CD14-positive monocyte (primary cell): ENCODE measurements around the gene ANGPTL8. TPM values are rescaled to one million over a fixed set of nuclear protein-coding genes. Genes with fewer than 3 reads are reported as not detected.

Experiments
- DNase-seq, 3 donors: peaks; one replicate each; pipeline ENCODE4 v3.0.0-alpha.2; 2011 to 2022
- H2AFZ ChIP-seq: 2 replicates; pipeline ENCODE4 v1.6.0; 2012; ENCODE audit warnings: mild to moderate bottlenecking, low read depth, low read length, inconsistent platforms; ENCODE audit not compliant: insufficient read depth, poor library complexity, severe bottlenecking
- H3K27ac ChIP-seq, 2 donors: 1 replicate in 1 of 2; 2 replicates in 1 of 2; pipeline ENCODE4 v1.5.1; 2012 to 2013; ENCODE audit warnings: low read length in 2 of 2, control low read depth in 1 of 2, inconsistent platforms in 1 of 2, low read depth in 1 of 2, mild to moderate bottlenecking in 1 of 2
- H3K27me3 ChIP-seq, 2 donors: one replicate each; pipeline versions ENCODE4 v1.6.0 to v1.6.1; 2011 to 2013; ENCODE audit warnings: low read length in 2 of 2; ENCODE audit not compliant: control insufficient read depth in 2 of 2, insufficient read depth in 2 of 2
- H3K36me3 ChIP-seq, 2 donors: replicated peaks in 1 of 2; 1 replicate in 1 of 2; 2 replicates in 1 of 2; pipeline versions ENCODE4 v1.5.1 to v1.6.1; 2012 to 2013; ENCODE audit warnings: low read length in 2 of 2, control low read depth in 1 of 2, inconsistent platforms in 1 of 2, mild to moderate bottlenecking in 1 of 2; ENCODE audit not compliant: insufficient read depth in 2 of 2, control insufficient read depth in 1 of 2
- H3K4me1 ChIP-seq, 2 donors: 1 replicate in 1 of 2; 2 replicates in 1 of 2; pipeline versions ENCODE4 v1.5.1 to v1.6.1; 2012 to 2013; ENCODE audit warnings: low read length in 2 of 2, control low read depth in 1 of 2, inconsistent platforms in 1 of 2, mild to moderate bottlenecking in 1 of 2, moderate library complexity in 1 of 2; ENCODE audit not compliant: insufficient read depth in 2 of 2, control insufficient read depth in 1 of 2
- H3K4me2 ChIP-seq: replicated peaks from 2 replicates; pipeline ENCODE3; 2012; ENCODE audit warnings: low read length, moderate library complexity, mild to moderate bottlenecking; ENCODE audit not compliant: poor library complexity, severe bottlenecking; ENCODE audit errors: extremely low read depth
- H3K4me3 ChIP-seq, 3 experiments: fragments of 200-600 bp in 1 of 3; sonication (generic) in 1 of 3; replicated peaks in 1 of 3; 1 replicate in 2 of 3; 2 replicates in 1 of 3; pipeline ENCODE4 v1.5.1; 2011 to 2013; ENCODE audit warnings: low read length in 3 of 3, mild to moderate bottlenecking in 3 of 3, control low read depth in 2 of 3, low read depth in 2 of 3, inconsistent platforms in 1 of 3, moderate library complexity in 1 of 3
- H3K79me2 ChIP-seq: 2 replicates; pipeline ENCODE4 v1.6.0; 2012; ENCODE audit warnings: mild to moderate bottlenecking, control low read depth, inconsistent platforms, low read length, moderate library complexity; ENCODE audit not compliant: insufficient read depth
- H3K9ac ChIP-seq: 2 replicates; pipeline ENCODE4 v1.6.0; 2017; ENCODE audit warnings: low read length, mild to moderate bottlenecking; ENCODE audit not compliant: insufficient read depth, poor library complexity, severe bottlenecking
- H3K9me3 ChIP-seq, 2 donors: replicated peaks in 1 of 2; 1 replicate in 1 of 2; 2 replicates in 1 of 2; pipeline versions ENCODE4 v1.5.1 to v1.6.1; 2012 to 2013; ENCODE audit warnings: low read length in 2 of 2, control low read depth in 1 of 2; ENCODE audit not compliant: control insufficient read depth in 1 of 2, insufficient read depth in 1 of 2
- H4K20me1 ChIP-seq: 2 replicates; pipeline ENCODE4 v1.6.0; 2012; ENCODE audit warnings: mild to moderate bottlenecking, low read length, control low read depth, moderate library complexity; ENCODE audit not compliant: insufficient read depth
- H3K27ac Mint-ChIP-seq, 7 donors: one replicate each; pipeline ENCODE4 v1.8.0; 2020; ENCODE audit warnings: mild to moderate bottlenecking in 7 of 7, mixed read lengths in 7 of 7, moderate library complexity in 6 of 7, inconsistent platforms in 2 of 7
- H3K27me3 Mint-ChIP-seq, 3 donors: one replicate each; pipeline ENCODE4 v1.8.0; 2021 to 2022; ENCODE audit warnings: low read depth in 3 of 3, mild to moderate bottlenecking in 3 of 3, mixed read lengths in 3 of 3, moderate library complexity in 3 of 3, inconsistent platforms in 1 of 3
- H3K36me3 Mint-ChIP-seq, 2 donors: one replicate each; pipeline ENCODE4 v1.8.0; 2020; ENCODE audit warnings: mixed read lengths in 2 of 2, inconsistent platforms in 1 of 2, mild to moderate bottlenecking in 1 of 2
- H3K4me1 Mint-ChIP-seq: one replicate; pipeline ENCODE4 v1.8.0; 2020; ENCODE audit warnings: mild to moderate bottlenecking, mixed read lengths
- H3K4me3 Mint-ChIP-seq, 2 donors: one replicate each; pipeline ENCODE4 v1.8.0; 2020; ENCODE audit warnings: mild to moderate bottlenecking in 2 of 2, mixed read lengths in 2 of 2, moderate library complexity in 1 of 2
- H3K9me3 Mint-ChIP-seq, 7 donors: one replicate each; pipeline ENCODE4 v1.8.0; 2020 to 2022; ENCODE audit warnings: mixed read lengths in 7 of 7, mild to moderate bottlenecking in 6 of 7, moderate library complexity in 6 of 7, inconsistent platforms in 2 of 7
- WGBS: methylation state at CpG from one replicate; pipeline ENCODE4 v1.1.5; 2013; ENCODE audit warnings: missing lambda C conversion rate; ENCODE audit not compliant: insufficient coverage; 5-methylcytosine and 5-hydroxymethylcytosine counted together
- intact Hi-C, 2 donors: fragments of 100-400 bp; cut with micrococcal nuclease; formaldehyde crosslinking; loops; one replicate each; pipeline versions ENCODE4 v1.15.0 to v1.15.1; 2023
- polyA plus RNA-seq, 3 donors: library from polyadenylated mRNA; depleted of rRNA in 1 of 3; unstranded in 2 of 3; stranded (reverse) in 1 of 3; fragments of 300-500 nt in 2 of 3; fragments of >200 nt in 1 of 3; fragmentation: Illumina TruSeq in 2 of 3; gene quantifications; 1 replicate in 2 of 3; 2 replicates in 1 of 3; pipeline ENCODE4 v1.2.3, GENCODE V29; 2012 to 2021
- TF ChIP-seq, protein P1 (sequence below): fragments of 200-600 bp; IDR thresholded peaks from one replicate; pipeline ENCODE4 v1.8.0; 2022; ENCODE audit warnings: antibody characterized with exemption, mild to moderate bottlenecking

The ANGPTL8 gene
- polyA plus RNA-seq, 3 donors, result not detected

DNA sequence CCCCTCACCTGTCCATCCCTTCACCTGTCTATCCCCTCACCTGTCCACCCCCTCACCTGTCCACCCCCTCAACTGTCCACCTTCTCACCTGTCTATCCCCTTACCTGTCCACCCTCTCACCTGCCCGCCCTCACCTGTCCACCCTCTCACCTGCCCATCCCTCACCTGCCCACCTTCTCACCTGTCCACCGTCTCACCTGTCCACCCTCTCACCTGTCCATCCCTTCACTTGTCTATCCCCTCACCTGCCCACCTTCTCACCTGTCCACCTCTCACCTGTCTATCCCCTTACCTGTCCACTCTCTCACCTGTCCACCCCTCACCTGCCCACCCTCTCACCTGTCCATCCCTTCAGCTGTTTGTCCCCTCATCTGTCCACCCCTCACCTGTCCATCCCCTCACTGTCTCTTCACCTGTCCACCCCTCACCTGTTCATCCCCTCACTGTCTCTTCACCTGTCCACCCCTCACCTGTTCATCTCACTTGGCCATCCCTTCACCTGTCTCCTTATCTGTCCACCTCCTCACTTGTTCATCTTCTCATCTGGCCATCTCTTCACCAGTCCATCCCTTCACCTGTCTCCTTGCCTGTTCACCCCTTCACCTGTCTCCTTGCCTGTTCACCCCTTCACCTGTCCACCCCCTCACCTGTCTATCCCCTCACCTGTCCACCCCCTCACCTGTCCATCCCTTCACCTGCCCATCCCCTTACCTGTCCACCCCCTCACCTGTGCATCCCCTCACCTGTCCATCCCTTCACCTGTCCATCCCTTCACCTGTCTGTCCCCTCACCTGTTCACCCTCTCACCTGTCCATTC lies 29.4 kb upstream of the ANGPTL8 start:
- H4K20me1 ChIP-seq, result no peaks in the 10 kb centered on the region
- TF ChIP-seq, protein P1, sequence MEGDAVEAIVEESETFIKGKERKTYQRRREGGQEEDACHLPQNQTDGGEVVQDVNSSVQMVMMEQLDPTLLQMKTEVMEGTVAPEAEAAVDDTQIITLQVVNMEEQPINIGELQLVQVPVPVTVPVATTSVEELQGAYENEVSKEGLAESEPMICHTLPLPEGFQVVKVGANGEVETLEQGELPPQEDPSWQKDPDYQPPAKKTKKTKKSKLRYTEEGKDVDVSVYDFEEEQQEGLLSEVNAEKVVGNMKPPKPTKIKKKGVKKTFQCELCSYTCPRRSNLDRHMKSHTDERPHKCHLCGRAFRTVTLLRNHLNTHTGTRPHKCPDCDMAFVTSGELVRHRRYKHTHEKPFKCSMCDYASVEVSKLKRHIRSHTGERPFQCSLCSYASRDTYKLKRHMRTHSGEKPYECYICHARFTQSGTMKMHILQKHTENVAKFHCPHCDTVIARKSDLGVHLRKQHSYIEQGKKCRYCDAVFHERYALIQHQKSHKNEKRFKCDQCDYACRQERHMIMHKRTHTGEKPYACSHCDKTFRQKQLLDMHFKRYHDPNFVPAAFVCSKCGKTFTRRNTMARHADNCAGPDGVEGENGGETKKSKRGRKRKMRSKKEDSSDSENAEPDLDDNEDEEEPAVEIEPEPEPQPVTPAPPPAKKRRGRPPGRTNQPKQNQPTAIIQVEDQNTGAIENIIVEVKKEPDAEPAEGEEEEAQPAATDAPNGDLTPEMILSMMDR, result no peak
- H3K4me2 ChIP-seq, result no peak overlapping the region
- DNase-seq, result no peak
- peak overlapping the region in 3 of 7 donors; percentile 40 to 68 (median 47) for H3K27ac Mint-ChIP-seq
- no peak overlapping the region for H3K4me3 Mint-ChIP-seq
- H3K27ac ChIP-seq, result no peak overlapping the region
- H3K4me1 ChIP-seq, result no peaks in the 10 kb centered on the region
- intact Hi-C loops, result loop anchor here in 1 of 2 donors (5.0 kb wide), 1 partner anchor 173 kb away; no protein-coding TSS in a partner anchor
- peaks cover under 1% of the 10 kb centered on the region for H3K4me1 Mint-ChIP-seq
- no peaks in the 10 kb centered on the region for H3K36me3 ChIP-seq
- H3K4me3 ChIP-seq, result no peak overlapping the region
- no peak overlapping the region for H2AFZ ChIP-seq
- H3K9me3 ChIP-seq, result peaks cover 0 to 4% of the 10 kb centered on the region in 2 donors
- 81% methylated on average over 2 of the region's 2 CpGs for WGBS
- H3K79me2 ChIP-seq, result no peaks in the 10 kb centered on the region
- no peak overlapping the region for H3K9ac ChIP-seq
- H3K9me3 Mint-ChIP-seq, result peaks cover 0 to 12% (median 3%) of the 10 kb centered on the region in 7 donors
- H3K27me3 ChIP-seq, result no peaks in the 10 kb centered on the region
- H3K27me3 Mint-ChIP-seq, result peaks cover 2 to 28% (median 8%) of the 10 kb centered on the region in 3 donors
- no peaks in the 10 kb centered on the region for H3K36me3 Mint-ChIP-seq

DNA sequence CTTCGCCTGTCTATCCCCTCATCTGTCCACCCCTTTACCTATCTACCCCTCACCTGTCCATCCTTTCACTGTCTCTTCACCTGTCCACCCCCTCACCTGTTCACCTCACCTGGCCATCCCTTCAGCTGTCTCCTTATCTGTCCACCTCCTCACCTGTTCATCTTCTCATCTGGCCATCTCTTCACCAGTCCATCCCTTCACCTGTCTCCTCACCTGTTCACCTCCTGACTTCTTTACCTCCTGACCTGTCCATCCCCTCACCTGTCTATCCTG lies 28.8 kb upstream of the ANGPTL8 start:
- Histone ChIP-seq H3K9ac (no peak overlapping the region), H3K4me2 (no peak overlapping the region), H3K27ac (no peak overlapping the region), H4K20me1 (no peaks in the 10 kb centered on the region), H3K36me3 (no peaks in the 10 kb centered on the region), H3K27me3 (no peaks in the 10 kb centered on the region), H2AFZ (no peak overlapping the region), H3K4me3 (no peak overlapping the region), H3K9me3 (peaks cover 0 to 4% of the 10 kb centered on the region in 2 donors), H3K4me1 (no peaks in the 10 kb centered on the region), H3K79me2 (no peaks in the 10 kb centered on the region)
- peaks cover 2 to 28% (median 8%) of the 10 kb centered on the region in 3 donors for H3K27me3 Mint-ChIP-seq
- peaks cover 0 to 15% (median 3%) of the 10 kb centered on the region in 7 donors for H3K9me3 Mint-ChIP-seq
- WGBS, result 83% methylated on average over 1 of the region's 1 CpG
- no peaks in the 10 kb centered on the region for H3K4me1 Mint-ChIP-seq
- peak overlapping the region in 3 of 7 donors; percentile 40 to 77 (median 47) for H3K27ac Mint-ChIP-seq
- TF ChIP-seq, protein P1, result no peak
- H3K4me3 Mint-ChIP-seq, result no peak overlapping the region
- DNase-seq, result no peak
- H3K36me3 Mint-ChIP-seq, result no peaks in the 10 kb centered on the region
- intact Hi-C loops, result no loop called here
